ENCODE results near the gene PTPN20. TPM values are rescaled to one million over a fixed set of nuclear protein-coding genes. Genes with fewer than 3 reads are reported as not detected.

PTPN20 gene
- total RNA-seq, 4 donors from 2014 or later: 0.24 to 4.8 (median 0.95) TPM; not detected in 1

- no peak for TF ChIP-seq CTCF (IDR thresholded peaks at IDR 0.05)
- DNase-seq (ENCODE audit: low spot score) (no peak), ATAC-seq (ENCODE audit: low FRiP score) (no peak)
Observed at GRCh38 chr10:47015404-47015803, 104.2 kb downstream of the PTPN20 start.

GRCh38 chr10:47016564-47016963 is 105.3 kb downstream of the PTPN20 start:
- TF ChIP-seq CTCF (IDR thresholded peaks at IDR 0.05): no peak
- no peak for DNase-seq (ENCODE audit: low spot score)
- ATAC-seq (ENCODE audit: low FRiP score): no peak

GRCh38 chr10:47018026-47018735 is 107.0 kb downstream of the PTPN20 start:
- no peak for TF ChIP-seq CTCF (IDR thresholded peaks at IDR 0.05)
- ATAC-seq (ENCODE audit: low FRiP score) (no peak), DNase-seq (ENCODE audit: low spot score) (no peak)

GRCh38 chr10:47019155-47020145 is 108.2 kb downstream of the PTPN20 start:
- no peak for TF ChIP-seq CTCF (IDR thresholded peaks at IDR 0.05)
- DNase-seq (ENCODE audit: low spot score): no peak
- ATAC-seq (ENCODE audit: low FRiP score): no peak

GRCh38 chr10:47020471-47020870 is 109.2 kb downstream of the PTPN20 start:
- no peak for TF ChIP-seq CTCF (IDR thresholded peaks at IDR 0.05)
- ATAC-seq (ENCODE audit: low FRiP score): no peak
- DNase-seq (ENCODE audit: low spot score): no peak

- DNase-seq (ENCODE audit: low spot score) (no peak), ATAC-seq (ENCODE audit: low FRiP score) (no peak)
- TF ChIP-seq CTCF (IDR thresholded peaks at IDR 0.05): no peak
Observed at GRCh38 chr10:47021850-47022249, 110.6 kb downstream of the PTPN20 start.
